ENCODE measurements around the gene ALAD. TPM values are rescaled to one million over a fixed set of nuclear protein-coding genes. Genes with fewer than 3 reads are reported as not detected.

ALAD gene
- total and polyA plus RNA-seq, 2 of the 13 experiments (the other 11 are each of a cell fraction or from before 2014, with no cell fraction given): 21.8 to 30.1 TPM

DNA sequence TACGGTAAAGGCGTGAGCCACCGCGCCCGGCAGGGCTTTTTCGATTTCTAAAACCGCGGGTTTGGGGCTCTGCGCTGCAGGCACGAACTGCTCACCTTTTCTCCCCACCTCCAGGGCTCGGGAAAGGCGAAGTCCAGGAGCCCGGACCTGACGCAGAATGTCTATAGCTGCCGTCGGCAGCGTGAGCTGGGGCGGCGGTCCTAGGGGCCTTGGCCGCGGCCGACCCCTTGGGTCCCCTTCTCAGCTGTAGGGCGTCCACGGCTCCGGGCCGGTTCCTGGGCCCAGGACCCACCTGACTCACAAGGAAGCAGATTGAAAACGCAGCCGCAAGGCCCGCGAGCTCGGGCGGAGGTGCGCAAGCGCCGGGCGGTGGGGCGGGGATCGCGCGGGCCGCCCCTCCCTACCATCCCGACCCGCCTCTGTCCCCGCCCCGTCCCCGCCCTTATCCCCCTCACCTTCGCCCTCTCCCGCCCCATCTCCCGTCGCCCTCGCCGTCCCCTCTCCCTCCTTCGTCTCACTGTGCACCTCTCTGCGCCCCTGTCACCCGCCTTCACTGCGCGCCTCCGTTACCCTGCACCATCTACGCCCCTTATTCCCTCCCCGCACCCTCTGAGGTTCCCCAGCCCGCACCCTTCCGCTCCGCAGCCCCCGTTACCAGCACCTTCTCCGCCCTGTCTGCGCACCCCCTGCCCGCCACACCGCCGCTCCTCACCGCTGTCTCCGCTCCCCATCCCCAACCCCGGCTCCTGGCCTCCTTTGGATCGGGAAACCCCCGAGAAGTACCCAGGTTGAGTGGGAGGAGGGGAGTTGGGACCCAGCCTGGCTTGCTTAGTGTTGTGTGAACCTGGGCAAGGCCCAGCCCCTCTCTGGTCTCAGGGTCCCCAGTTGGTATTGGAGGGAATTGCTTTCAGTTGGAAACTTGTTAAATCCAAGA is 24.2 kb downstream of the ALAD start, which contains the start of gene HDHD3 (continued):
- TF ChIP-seq, protein P1, sequence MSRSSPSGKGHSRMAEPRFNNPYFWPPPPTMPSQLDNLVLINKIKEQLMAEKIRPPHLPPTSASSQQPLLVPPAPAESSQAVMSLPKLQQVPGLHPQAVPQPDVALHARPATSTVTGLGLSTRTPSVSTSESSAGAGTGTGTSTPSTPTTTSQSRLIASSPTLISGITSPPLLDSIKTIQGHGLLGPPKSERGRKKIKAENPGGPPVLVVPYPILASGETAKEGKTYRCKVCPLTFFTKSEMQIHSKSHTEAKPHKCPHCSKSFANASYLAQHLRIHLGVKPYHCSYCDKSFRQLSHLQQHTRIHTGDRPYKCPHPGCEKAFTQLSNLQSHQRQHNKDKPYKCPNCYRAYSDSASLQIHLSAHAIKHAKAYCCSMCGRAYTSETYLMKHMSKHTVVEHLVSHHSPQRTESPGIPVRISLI (CRISPR knock-in tag; IDR thresholded peaks at IDR 0.05; ENCODE audit: borderline replicate concordance): no peak; the same call in 1 of the 2 replicates
- TF ChIP-seq RBM22 (optimal IDR thresholded peaks at IDR 0.05; ENCODE audit: low read length) (no peak), TRIM24 (CRISPR knock-in tag; IDR thresholded peaks at IDR 0.05) (no peak), CCDC6 (CRISPR knock-in tag; IDR thresholded peaks at IDR 0.05) (0 out of 2 replicates have a peak, but pooled peaks have one; percentile 43), ZNF563 (CRISPR knock-in tag; IDR thresholded peaks at IDR 0.05) (no peak; the same call in none of the 2 replicates), GATA4 (IDR thresholded peaks at IDR 0.05; ENCODE audit: borderline replicate concordance, low read depth) (peak; percentile 27; the same call in 1 of the 2 replicates), ZNF501 (CRISPR knock-in tag; IDR thresholded peaks at IDR 0.05) (peak; percentile 54; the same call in 1 of the 2 replicates), NFYC (CRISPR knock-in tag; IDR thresholded peaks at IDR 0.05) (0 out of 2 replicates have a peak, but pooled peaks have one; percentile 31), RFX5 (IDR thresholded peaks at IDR 0.05; ENCODE audit: low read depth, low read length) (no peak), SP140L (CRISPR knock-in tag; IDR thresholded peaks at IDR 0.05; ENCODE audit: borderline replicate concordance) (no peak), ZBTB7A (CRISPR knock-in tag; IDR thresholded peaks at IDR 0.05) (no peak), KMT2B (CRISPR knock-in tag; IDR thresholded peaks at IDR 0.05) (no peak), CENPT (CRISPR knock-in tag; IDR thresholded peaks at IDR 0.05; ENCODE audit: low read depth) (no peak), DMAP1 (CRISPR knock-in tag; IDR thresholded peaks at IDR 0.05) (peak; percentile 36; the same call in 1 of the 2 replicates), ZNF615 (CRISPR knock-in tag; IDR thresholded peaks at IDR 0.05; ENCODE audit: borderline replicate concordance) (no peak), FOXJ3 (CRISPR knock-in tag; IDR thresholded peaks at IDR 0.05; ENCODE audit: borderline replicate concordance) (no peak), NR3C1 (CRISPR knock-in tag; IDR thresholded peaks at IDR 0.05) (no peak), SOX5 (CRISPR knock-in tag; IDR thresholded peaks at IDR 0.05; ENCODE audit: borderline replicate concordance) (no peak), MTF1 (CRISPR knock-in tag; IDR thresholded peaks at IDR 0.05) (no peak)
- TF ChIP-seq, protein P2, sequence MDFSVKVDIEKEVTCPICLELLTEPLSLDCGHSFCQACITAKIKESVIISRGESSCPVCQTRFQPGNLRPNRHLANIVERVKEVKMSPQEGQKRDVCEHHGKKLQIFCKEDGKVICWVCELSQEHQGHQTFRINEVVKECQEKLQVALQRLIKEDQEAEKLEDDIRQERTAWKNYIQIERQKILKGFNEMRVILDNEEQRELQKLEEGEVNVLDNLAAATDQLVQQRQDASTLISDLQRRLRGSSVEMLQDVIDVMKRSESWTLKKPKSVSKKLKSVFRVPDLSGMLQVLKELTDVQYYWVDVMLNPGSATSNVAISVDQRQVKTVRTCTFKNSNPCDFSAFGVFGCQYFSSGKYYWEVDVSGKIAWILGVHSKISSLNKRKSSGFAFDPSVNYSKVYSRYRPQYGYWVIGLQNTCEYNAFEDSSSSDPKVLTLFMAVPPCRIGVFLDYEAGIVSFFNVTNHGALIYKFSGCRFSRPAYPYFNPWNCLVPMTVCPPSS (IDR thresholded peaks at IDR 0.05): no peak
- TF ChIP-seq, protein P3, sequence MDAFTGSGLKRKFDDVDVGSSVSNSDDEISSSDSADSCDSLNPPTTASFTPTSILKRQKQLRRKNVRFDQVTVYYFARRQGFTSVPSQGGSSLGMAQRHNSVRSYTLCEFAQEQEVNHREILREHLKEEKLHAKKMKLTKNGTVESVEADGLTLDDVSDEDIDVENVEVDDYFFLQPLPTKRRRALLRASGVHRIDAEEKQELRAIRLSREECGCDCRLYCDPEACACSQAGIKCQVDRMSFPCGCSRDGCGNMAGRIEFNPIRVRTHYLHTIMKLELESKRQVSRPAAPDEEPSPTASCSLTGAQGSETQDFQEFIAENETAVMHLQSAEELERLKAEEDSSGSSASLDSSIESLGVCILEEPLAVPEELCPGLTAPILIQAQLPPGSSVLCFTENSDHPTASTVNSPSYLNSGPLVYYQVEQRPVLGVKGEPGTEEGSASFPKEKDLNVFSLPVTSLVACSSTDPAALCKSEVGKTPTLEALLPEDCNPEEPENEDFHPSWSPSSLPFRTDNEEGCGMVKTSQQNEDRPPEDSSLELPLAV (CRISPR knock-in tag; conservative IDR thresholded peaks at IDR 0.05; ENCODE audit: low read depth): no peak
- TF ChIP-seq, protein P4, sequence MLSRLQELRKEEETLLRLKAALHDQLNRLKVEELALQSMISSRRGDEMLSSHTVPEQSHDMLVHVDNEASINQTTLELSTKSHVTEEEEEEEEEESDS (CRISPR knock-in tag; IDR thresholded peaks at IDR 0.05; ENCODE audit: borderline replicate concordance): peak; percentile 38; the same call in 1 of the 2 replicates
- TF ChIP-seq, protein P5, sequence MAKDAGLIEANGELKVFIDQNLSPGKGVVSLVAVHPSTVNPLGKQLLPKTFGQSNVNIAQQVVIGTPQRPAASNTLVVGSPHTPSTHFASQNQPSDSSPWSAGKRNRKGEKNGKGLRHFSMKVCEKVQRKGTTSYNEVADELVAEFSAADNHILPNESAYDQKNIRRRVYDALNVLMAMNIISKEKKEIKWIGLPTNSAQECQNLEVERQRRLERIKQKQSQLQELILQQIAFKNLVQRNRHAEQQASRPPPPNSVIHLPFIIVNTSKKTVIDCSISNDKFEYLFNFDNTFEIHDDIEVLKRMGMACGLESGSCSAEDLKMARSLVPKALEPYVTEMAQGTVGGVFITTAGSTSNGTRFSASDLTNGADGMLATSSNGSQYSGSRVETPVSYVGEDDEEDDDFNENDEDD (CRISPR knock-in tag; IDR thresholded peaks at IDR 0.05; ENCODE audit: borderline replicate concordance): peak; percentile 59; the same call in 1 of the 2 replicates

Data from HepG2 (cell line).